ENCODE results near the gene BRMS1L. TPM values are rescaled to one million over a fixed set of nuclear protein-coding genes. Genes with fewer than 3 reads are reported as not detected.

The BRMS1L gene
- total RNA-seq, 1 donor from 2014 or later, result 3.7 TPM

DNA sequence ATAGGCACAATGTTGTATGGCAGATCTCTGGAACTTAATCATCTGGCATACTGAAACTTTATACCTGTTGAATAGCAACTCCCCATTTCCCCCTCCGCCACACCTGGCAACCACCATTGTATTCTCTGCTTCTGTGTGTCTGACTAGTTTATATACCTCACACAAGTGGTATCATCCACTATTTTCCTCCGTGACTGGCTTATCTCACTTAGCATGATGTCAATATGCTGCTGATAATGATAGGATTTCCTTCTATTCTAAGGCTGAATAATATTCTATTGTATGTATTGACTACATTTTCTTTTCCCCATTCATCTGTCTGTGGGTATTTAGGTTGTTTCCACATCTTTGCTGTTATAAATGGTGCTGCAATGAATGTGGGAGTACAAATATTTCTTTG is 21.5 kb downstream of the BRMS1L start:
- no peaks in the 10 kb centered on the region for H3K27me3 Mint-ChIP-seq
- TF ChIP-seq, protein P1, sequence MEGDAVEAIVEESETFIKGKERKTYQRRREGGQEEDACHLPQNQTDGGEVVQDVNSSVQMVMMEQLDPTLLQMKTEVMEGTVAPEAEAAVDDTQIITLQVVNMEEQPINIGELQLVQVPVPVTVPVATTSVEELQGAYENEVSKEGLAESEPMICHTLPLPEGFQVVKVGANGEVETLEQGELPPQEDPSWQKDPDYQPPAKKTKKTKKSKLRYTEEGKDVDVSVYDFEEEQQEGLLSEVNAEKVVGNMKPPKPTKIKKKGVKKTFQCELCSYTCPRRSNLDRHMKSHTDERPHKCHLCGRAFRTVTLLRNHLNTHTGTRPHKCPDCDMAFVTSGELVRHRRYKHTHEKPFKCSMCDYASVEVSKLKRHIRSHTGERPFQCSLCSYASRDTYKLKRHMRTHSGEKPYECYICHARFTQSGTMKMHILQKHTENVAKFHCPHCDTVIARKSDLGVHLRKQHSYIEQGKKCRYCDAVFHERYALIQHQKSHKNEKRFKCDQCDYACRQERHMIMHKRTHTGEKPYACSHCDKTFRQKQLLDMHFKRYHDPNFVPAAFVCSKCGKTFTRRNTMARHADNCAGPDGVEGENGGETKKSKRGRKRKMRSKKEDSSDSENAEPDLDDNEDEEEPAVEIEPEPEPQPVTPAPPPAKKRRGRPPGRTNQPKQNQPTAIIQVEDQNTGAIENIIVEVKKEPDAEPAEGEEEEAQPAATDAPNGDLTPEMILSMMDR (IDR thresholded peaks at IDR 0.05), result no peak
- peaks cover 11% of the 10 kb centered on the region for H3K9me3 Mint-ChIP-seq
- POLR2A ChIA-PET, result no interaction called here
- CTCF ChIA-PET, result no interaction called here
- H3K4me1 Mint-ChIP-seq, result peaks cover 3% of the 10 kb centered on the region
- DNase-seq (no peak), ATAC-seq (ENCODE audit: low read depth) (no peak)
- H3K27ac Mint-ChIP-seq, result no peak overlapping the region
- intact Hi-C loops (cut with micrococcal nuclease), result no loop called here
- peaks cover 79% of the 10 kb centered on the region for H3K36me3 Mint-ChIP-seq (ENCODE audit: low read depth)
- H3K4me3 Mint-ChIP-seq, result no peak overlapping the region

DNA sequence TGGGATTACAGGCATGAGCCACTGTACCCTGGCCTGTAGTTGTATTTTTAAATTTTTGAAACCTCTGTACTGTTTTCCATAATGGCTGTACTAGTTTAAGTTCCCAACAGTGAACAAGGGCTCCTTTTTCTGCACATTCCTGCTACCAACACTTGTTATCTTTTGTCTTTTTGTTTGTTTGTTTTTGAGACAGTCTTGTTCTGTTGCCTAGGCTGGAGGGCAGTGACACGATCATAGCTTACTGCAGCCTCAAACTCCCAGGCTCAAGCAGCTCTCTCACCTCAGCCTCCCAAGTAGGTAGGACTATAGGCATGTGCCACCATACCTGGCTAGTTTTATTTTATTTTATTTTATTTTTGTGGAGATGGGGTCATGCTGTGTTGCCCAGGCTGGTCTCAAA is 23.0 kb downstream of the BRMS1L start:
- intact Hi-C loops (cut with micrococcal nuclease), result no loop called here
- Mint-ChIP-seq H3K9me3 (peaks cover 4% of the 10 kb centered on the region), H3K36me3 (ENCODE audit: low read depth) (peaks cover 65% of the 10 kb centered on the region), H3K4me3 (no peak overlapping the region), H3K27me3 (no peaks in the 10 kb centered on the region), H3K4me1 (peaks cover 3% of the 10 kb centered on the region), H3K27ac (no peak overlapping the region)
- ATAC-seq (ENCODE audit: low read depth) (no peak), DNase-seq (no peak)
- TF ChIP-seq, protein P1 (IDR thresholded peaks at IDR 0.05), result no peak
- ChIA-PET CTCF (interaction anchor here (0.7 kb wide), 1 partner anchor 27 kb away, joined by 3 read pairs; no protein-coding TSS in a partner anchor), POLR2A (no interaction called here)

DNA sequence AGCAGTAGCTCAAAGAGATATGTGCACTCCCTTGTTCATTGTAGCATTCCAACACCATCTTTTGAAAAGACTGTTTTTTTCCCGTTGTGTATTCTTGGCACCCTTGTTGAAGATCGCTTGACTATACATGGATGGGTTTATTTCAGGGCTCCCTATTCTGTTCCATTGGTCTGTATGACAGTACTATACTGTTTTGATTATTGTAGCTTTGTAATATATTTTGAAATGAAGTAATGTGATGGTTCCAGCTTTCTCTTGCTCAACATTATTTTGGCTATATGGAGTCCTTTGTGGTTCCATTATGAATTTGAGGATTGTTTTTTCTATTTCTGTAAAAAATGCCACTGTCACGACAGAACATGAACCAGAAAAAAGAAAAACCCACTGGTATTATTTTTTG is 25.7 kb downstream of the BRMS1L start:
- Mint-ChIP-seq H3K4me1 (peaks cover 15% of the 10 kb centered on the region), H3K27me3 (no peaks in the 10 kb centered on the region), H3K36me3 (ENCODE audit: low read depth) (peaks cover 43% of the 10 kb centered on the region), H3K4me3 (no peak overlapping the region), H3K27ac (no peak overlapping the region), H3K9me3 (peaks cover 4% of the 10 kb centered on the region)
- ChIA-PET POLR2A (no interaction called here), CTCF (no interaction called here)
- intact Hi-C loops (cut with micrococcal nuclease), result no loop called here
- TF ChIP-seq, protein P1 (IDR thresholded peaks at IDR 0.05), result no peak
- DNase-seq (no peak), ATAC-seq (ENCODE audit: low read depth) (no peak)

DNA sequence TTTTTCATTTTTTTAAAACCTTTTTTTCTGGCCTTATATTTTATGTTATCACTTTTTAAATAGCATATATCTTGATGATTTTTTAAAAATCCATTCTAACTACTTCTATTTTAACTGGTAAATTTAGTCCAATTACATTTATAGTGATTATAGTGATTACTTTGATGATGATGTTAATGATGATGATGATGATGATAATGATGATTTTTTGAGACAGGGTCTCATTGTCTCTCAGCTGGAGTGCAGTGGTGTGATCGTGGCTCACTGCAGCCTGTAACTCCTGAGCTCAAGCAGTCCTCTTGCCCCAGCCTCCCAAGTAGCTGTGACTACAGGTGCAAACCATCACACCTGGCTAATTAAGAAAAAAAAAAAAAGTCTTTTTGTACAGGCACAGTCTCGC is 27.1 kb downstream of the BRMS1L start:
- ATAC-seq (ENCODE audit: low read depth) (no peak), DNase-seq (no peak)
- Mint-ChIP-seq H3K36me3 (ENCODE audit: low read depth) (peaks cover 40% of the 10 kb centered on the region), H3K4me3 (no peak overlapping the region), H3K27me3 (no peaks in the 10 kb centered on the region), H3K27ac (no peak overlapping the region), H3K9me3 (peaks cover 4% of the 10 kb centered on the region), H3K4me1 (peaks cover 15% of the 10 kb centered on the region)
- TF ChIP-seq, protein P1 (IDR thresholded peaks at IDR 0.05), result no peak
- ChIA-PET POLR2A (no interaction called here), CTCF (no interaction called here)
- intact Hi-C loops (cut with micrococcal nuclease), result no loop called here

DNA sequence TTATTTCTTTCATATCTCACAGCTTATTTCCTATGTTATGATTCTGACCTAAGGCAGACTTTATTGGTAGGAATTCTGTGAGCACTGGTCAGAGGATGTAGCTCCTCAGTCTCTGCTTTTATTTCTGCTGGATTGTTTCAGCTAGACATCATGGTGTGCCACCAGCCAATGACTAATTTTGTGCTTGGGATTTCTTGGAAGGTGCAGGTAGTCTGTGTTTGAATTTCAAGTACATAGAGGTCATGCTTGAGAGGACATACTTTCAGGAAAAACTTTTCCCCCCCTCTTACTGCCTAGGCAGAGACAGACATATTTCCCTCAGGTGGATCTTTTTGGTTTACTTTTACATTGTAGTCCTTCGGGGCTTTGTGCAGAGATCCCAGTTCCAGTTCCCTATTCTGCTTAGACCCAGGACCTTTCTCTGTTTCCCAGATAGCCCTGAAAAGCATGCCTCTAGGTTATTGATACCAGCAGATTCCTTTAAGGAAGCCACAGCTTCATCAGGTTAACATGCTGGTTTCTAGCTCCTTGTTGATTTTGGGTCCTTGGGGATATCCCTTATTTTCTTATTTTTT is 28.6 kb downstream of the BRMS1L start:
- no peak for DNase-seq
- ChIA-PET CTCF (no interaction called here), POLR2A (interaction anchor here (0.6 kb wide), 1 partner anchor 424 kb away, joined by 3 read pairs; no protein-coding TSS in a partner anchor)
- Mint-ChIP-seq H3K4me3 (no peak overlapping the region), H3K9me3 (peaks cover 4% of the 10 kb centered on the region), H3K36me3 (ENCODE audit: low read depth) (peaks cover 38% of the 10 kb centered on the region), H3K27me3 (no peaks in the 10 kb centered on the region), H3K27ac (no peak overlapping the region), H3K4me1 (peaks cover 15% of the 10 kb centered on the region)
- intact Hi-C loops (cut with micrococcal nuclease), result no loop called here
- TF ChIP-seq, protein P1 (IDR thresholded peaks at IDR 0.05), result no peak
- no peak for ATAC-seq (ENCODE audit: low read depth)

Measured in activated B cell treated with CpG ODN at 0.5 μM for 24 hours (primary cell).